ENCODE results near the gene NME8.
"Not testable (repeated sequence)": the region's sequence is repeated elsewhere in the genome, so short reads cannot be mapped to it uniquely, and the experiment has no call there.

Gene NME8

GRCh38 chr7:37848297-37848696 lies at the start of gene NME8:
TSS of gene NME8 (plus strand) at chr7:37848597. CDS start at chr7:37850267, 1,670 bp downstream.
- no peak for TF ChIP-seq CTCF (conservative IDR thresholded peaks at IDR 0.05; ENCODE audit: low read depth, low read length)
- H3K4me3 ChIP-seq (ENCODE audit: low read length), result no peak within 1 kb of the TSS
- DNase-seq (ENCODE audit: low read depth), result no peak

GRCh38 chr7:37806152-37806551 lies 42.2 kb upstream of the NME8 start:
- H3K4me3 ChIP-seq (ENCODE audit: low read length), result no peak overlapping the region
- no peak for TF ChIP-seq CTCF (conservative IDR thresholded peaks at IDR 0.05; ENCODE audit: low read depth, low read length)
- DNase-seq (ENCODE audit: low read depth), result no peak

GRCh38 chr7:37812161-37812580 lies 36.2 kb upstream of the NME8 start:
- H3K4me3 ChIP-seq (ENCODE audit: low read length); DNase-seq (ENCODE audit: low read depth): not testable (repeated sequence)

- DNase-seq (ENCODE audit: low read depth), result no peak
- H3K4me3 ChIP-seq (ENCODE audit: low read length), result no peak overlapping the region
- TF ChIP-seq CTCF (conservative IDR thresholded peaks at IDR 0.05; ENCODE audit: low read depth, low read length), result no peak
These were observed 32.6 kb upstream of the NME8 start for GRCh38 chr7:37815671-37816371.

GRCh38 chr7:37816922-37817590 lies 31.3 kb upstream of the NME8 start:
- H3K4me3 ChIP-seq (ENCODE audit: low read length), result no peak overlapping the region
- no peak for TF ChIP-seq CTCF (conservative IDR thresholded peaks at IDR 0.05; ENCODE audit: low read depth, low read length)
- DNase-seq (ENCODE audit: low read depth), result no peak

GRCh38 chr7:37817591-37817960 lies 30.8 kb upstream of the NME8 start:
- H3K4me3 ChIP-seq (ENCODE audit: low read length), result no peak overlapping the region
- no peak for DNase-seq (ENCODE audit: low read depth)
- TF ChIP-seq CTCF (conservative IDR thresholded peaks at IDR 0.05; ENCODE audit: low read depth, low read length), result no peak

GRCh38 chr7:37817996-37818720 lies 30.2 kb upstream of the NME8 start:
- TF ChIP-seq CTCF (conservative IDR thresholded peaks at IDR 0.05; ENCODE audit: low read depth, low read length), result no peak
- DNase-seq (ENCODE audit: low read depth), result no peak
- no peak overlapping the region for H3K4me3 ChIP-seq (ENCODE audit: low read length)
